ENCODE data around the gene WBP2.

Gene WBP2

GRCh38 chr17:75855310-75856061, at the start of gene WBP2:
Gene WBP2 (minus strand): TSS chr17:75855335. CDS start chr17:75855297, 38 bp downstream.
- DNase-seq (ENCODE audit: low spot score), result peak; percentile 98

- DNase-seq (ENCODE audit: low spot score), result no peak
These were observed 47.3 kb upstream of the WBP2 start for GRCh38 chr17:75902406-75902805.

- DNase-seq (ENCODE audit: low spot score), result no peak
These were observed 46.6 kb upstream of the WBP2 start for GRCh38 chr17:75901727-75902126.

- DNase-seq (ENCODE audit: low spot score), result no peak
These were observed 45.8 kb upstream of the WBP2 start for GRCh38 chr17:75900691-75901533.

- no peak for DNase-seq (ENCODE audit: low spot score)
These were observed 44.8 kb upstream of the WBP2 start for GRCh38 chr17:75899767-75900468.

GRCh38 chr17:75899353-75899752, 44.2 kb upstream of the WBP2 start:
- DNase-seq (ENCODE audit: low spot score), result no peak

GRCh38 chr17:75898791-75899190, 43.7 kb upstream of the WBP2 start:
- DNase-seq (ENCODE audit: low spot score), result no peak

- DNase-seq (ENCODE audit: low spot score), result no peak
These were observed 42.9 kb upstream of the WBP2 start for GRCh38 chr17:75898065-75898464.

- DNase-seq (ENCODE audit: low spot score), result no peak
These were observed 42.3 kb upstream of the WBP2 start for GRCh38 chr17:75897160-75898019.

GRCh38 chr17:75896415-75897159, 41.5 kb upstream of the WBP2 start, which contains the start of gene TRIM65:
Gene TRIM65 (minus strand): TSS chr17:75896951. CDS start chr17:75896937, 14 bp downstream.
- DNase-seq (ENCODE audit: low spot score), result peak; percentile 94

GRCh38 chr17:75895370-75896155, 40.4 kb upstream of the WBP2 start:
- peak; percentile 80 for DNase-seq (ENCODE audit: low spot score)

GRCh38 chr17:75894049-75894733, 39.1 kb upstream of the WBP2 start:
- no peak for DNase-seq (ENCODE audit: low spot score)

GRCh38 chr17:75893305-75894048, 38.3 kb upstream of the WBP2 start:
- no peak for DNase-seq (ENCODE audit: low spot score)

- no peak for DNase-seq (ENCODE audit: low spot score)
These were observed 37.6 kb upstream of the WBP2 start for GRCh38 chr17:75892556-75893224.

GRCh38 chr17:75891605-75892555, 36.7 kb upstream of the WBP2 start:
- no peak for DNase-seq (ENCODE audit: low spot score)

GRCh38 chr17:75891022-75891604, 36.0 kb upstream of the WBP2 start:
- no peak for DNase-seq (ENCODE audit: low spot score)
